IPS DF 4.7 (cell line): ENCODE results near the gene RAC2.

ENCODE experiments used
- DNase-seq: peaks from one replicate; pipeline ENCODE4 v3.0.0-alpha.2; 2013; ENCODE audit warnings: low spot score; ENCODE audit errors: extremely low read depth

Gene RAC2

DNA sequence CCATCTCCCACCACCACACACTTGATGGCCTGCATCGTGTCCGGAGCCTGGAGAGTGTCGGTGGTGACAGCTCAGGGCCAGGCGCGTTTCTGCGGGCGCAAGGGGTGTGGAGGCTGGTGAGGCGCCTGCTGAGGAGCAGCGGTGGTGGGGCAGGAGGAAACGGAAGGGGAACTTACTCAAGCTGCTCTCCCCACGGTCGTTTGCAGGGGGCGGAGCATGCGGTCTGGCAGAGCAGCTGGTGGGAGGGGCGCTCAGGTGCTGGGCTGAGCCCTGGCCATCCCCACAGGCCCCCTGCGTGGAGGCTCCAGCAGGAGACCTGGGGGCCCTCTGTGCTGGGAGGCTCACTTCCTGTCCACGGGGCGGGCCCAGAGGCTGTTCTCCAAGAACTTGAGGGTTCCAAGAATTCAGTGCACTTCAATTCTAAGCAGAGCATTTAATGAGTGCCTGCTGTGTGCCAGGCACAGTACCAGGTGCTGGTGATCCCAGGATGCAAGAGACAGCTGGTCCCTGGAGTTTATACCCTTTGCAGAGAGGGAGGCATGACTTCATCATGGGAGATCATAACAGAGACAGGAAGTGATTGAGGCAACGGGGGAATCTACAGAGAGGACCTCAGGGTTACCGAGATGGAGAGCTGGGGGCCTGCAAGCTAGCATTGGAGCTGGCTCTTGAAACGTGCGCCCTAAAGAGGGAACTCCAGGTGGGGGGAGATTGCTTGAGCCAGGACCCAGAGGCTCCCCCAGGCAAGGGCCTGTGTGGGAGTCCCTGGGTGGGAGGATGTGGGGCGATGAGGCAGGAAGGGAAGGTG, at the start of gene RAC2:
Gene RAC2 (minus strand): TSS at position 156 of the 808 bp plus-strand sequence. CDS start 121 bp downstream, at position 35.
- DNase-seq = no peak

DNA sequence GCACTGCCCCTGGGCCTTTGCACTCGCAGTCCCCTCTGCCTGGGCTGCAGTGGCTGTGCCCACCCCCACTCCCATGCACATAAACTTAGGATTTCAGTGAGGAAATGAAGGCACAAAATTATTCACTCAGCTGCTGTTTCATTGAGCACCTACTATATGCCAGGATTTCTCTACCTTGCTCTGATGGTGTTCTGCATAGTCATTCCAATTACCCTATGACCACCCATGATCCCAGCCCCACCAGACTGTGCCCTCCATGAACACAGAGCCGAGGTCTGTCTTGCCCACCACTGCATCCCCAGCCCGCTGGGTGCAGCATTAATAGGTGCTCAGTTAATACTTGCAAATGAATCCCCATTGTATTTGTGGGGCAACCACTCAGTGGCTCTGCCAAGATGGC, 49.1 kb upstream of the RAC2 start:
- DNase-seq = no peak

DNA sequence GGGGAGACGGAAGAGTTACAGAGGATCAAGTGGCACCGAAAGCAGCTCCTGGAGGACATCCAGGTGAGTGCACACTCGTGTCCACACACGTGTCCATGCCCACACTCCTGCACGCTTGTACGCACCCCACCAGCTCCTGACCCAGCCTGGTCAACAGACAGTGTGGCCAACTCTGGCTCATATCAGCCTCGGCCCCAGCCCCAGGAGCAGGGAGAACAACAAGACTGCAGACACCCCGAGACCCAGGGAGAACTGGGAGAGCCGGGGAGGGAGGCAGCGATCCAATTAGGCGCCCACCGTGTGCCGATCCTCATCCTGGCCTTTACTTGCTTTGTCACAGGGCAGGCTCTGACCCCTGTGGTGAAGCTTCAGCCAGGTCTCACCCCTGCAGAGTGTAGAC, 48.6 kb upstream of the RAC2 start:
- no peak for DNase-seq

DNA sequence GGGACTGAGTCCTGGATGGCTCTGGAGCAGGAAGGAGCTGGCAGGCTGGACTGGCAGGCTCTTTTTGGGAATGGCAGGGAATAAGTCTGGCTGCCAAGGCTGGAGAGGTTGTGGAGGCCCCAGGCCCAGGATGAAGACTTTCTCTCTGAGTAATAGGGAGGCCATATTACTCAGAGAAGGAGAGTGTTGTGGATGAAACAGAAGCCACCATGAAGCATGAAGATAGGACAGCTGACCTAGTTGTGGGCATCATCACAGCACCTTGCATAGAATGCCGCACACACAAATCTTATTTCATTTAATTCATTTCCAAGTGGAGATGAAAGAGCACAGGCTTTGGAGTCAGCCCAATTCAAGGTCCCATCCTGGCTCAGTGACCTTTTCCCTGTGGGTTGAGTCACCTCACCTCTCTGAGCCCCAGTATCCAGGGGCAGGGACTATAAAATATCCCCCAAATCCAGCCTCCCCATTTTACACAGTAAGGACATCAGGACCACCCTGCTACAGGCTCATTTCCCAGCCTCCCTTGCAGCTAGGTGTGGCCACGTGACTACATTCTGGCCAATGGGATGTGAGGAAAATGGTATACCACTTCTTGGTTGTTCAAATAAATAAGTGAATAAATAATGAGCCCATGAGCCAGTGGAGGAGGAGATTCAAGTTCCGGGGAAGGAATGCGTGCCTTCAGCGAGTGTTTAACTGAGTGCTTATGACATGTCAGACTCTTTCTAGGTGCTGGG, 47.7 kb upstream of the RAC2 start:
- DNase-seq = no peak

DNA sequence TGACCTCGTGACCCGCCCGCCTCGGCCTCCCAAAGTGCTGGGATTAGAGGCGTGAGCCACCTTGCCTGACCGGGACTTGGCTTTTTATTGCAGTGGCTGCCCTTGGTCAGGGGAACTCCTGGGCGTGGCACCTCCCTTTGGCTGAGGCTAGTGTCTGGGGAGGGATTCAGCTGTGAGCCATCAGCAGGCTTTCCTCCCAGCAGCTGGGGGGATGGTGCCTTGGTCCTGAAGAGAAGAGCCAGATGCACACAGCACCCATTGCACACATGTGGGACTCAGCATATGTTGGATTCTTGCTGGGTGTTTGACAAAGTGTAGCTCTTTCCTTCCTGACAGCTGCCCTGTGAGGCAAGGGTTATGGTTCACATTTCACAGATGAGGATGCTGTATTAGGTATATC, 46.7 kb upstream of the RAC2 start:
- DNase-seq = no peak

DNA sequence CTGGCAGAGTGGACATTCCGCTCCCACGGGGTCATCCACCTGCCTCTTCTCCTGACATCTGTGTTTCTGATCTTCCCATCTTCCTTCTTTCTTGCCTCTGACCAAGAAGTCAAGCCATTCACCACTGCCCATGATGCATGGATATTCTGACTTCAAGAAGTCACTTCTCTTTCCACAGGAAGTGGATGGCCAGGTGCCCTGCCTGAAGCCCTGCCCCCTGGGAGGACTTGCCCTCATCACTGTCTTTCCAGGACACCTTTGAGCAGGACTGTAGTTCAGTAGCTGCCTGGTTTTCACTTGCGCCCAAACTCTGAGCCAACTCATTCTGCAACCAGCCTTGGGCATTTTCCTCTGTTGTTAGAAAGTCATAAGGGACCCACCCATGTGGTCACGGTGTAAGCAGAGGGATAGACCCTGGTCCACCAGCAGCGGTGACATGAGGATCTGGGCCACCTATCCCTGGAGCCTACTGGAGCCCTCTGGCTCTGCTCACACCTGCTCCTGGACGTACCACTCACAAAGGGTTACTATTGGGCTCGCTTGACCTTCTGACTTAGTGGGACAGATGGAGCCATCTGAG, 45.2 kb upstream of the RAC2 start:
- no peak for DNase-seq

- no peak for DNase-seq
Measured at GRCh38 chr22:37288521-37288920, 44.5 kb upstream of the RAC2 start.

DNA sequence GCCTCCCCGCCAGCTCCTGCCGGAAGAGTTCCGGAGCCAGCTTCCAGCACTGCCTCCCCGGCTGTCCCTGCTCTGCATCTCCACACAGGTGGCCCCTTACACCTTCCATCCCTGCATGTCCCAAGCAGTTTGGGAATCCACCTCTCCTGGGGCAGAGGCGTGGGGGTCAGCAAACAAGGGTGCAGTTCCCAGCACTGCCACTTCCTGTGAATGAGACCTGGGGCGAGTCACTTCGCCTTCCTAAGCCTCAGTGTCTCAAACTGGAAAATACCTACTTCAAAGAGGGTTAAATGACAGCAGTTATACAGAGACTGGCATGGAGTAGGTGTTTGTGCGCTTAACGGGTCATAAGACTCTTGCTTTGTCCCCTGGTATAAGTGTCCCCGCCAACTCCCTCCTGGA, 43.5 kb upstream of the RAC2 start:
- no peak for DNase-seq

- no peak for DNase-seq
Measured at GRCh38 chr22:37285937-37286336, 41.9 kb upstream of the RAC2 start.

- DNase-seq = no peak
Measured at GRCh38 chr22:37284805-37285355, 40.8 kb upstream of the RAC2 start.

GRCh38 chr22:37284126-37284804, 40.2 kb upstream of the RAC2 start:
- no peak for DNase-seq

DNA sequence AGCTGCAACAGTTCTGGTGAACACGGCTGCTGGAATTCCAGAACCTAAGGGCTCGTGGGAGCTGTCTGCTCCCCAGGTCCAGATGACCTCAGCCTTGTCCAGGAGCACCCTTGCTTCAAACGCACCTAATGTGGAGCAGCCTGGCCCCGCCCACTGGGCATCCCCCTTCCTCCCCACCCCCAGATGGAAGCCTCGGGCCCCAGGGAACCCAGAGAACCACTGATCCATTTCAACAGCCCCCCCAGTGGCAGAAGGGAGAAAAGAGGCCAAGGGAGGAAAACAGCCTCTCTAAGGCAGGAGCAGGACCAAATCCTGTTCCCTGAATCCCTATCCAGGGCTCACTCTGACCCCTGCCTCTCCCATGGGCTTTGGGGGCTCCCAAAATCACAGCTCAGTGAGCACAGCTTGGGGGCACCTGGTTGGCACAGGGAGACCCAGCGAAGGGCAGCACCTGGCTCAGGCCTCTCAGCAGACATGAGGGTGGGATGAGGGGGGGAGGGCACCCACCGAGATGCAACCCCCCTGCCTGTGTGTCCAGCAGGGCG, 39.4 kb upstream of the RAC2 start:
- no peak for DNase-seq

- no peak for DNase-seq
Measured at GRCh38 chr22:37282385-37282677, 38.3 kb upstream of the RAC2 start, which contains the start of gene CYTH4. Gene CYTH4 (plus strand): TSS chr22:37282508. CDS start chr22:37282570, 62 bp downstream.

DNA sequence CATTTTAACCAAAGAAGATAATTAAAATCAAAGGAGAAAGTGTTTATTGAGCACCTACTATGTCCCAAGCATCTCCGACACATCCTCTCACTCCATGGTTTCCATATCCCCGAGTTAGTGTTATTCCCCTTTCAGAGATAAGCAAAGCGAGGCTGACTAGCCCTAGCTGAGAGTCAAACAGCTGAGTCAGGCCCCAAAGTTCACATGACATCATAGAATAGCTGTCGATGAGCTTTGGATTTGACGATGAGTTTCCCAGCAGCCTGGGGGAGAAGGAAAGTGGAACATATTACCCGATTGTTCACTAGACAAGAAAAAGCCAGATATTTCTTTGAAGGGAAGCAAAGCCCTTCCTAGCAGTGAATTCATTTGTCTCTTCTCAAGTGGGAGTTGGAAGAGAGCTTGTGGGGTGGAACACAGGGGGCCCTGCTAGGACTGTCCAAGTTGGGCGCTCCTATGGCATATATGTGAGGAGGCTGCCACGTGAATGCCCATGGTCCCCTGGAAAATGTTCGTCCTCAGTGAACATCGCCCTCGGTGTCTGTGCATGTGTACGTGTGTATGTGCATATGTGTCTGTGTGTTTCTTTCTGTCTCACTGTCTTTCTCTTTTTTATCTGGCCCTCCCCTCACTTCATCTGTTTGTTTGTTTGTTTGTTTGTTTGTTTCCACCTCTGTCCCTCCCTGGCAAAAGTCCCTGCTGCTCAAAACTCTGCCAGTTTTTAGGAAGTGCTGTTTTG, 37.7 kb upstream of the RAC2 start:
- no peak for DNase-seq

GRCh38 chr22:37281195-37281594, 37.1 kb upstream of the RAC2 start:
- DNase-seq = no peak

- no peak for DNase-seq
Measured at GRCh38 chr22:37280718-37281117, 36.6 kb upstream of the RAC2 start.

DNA sequence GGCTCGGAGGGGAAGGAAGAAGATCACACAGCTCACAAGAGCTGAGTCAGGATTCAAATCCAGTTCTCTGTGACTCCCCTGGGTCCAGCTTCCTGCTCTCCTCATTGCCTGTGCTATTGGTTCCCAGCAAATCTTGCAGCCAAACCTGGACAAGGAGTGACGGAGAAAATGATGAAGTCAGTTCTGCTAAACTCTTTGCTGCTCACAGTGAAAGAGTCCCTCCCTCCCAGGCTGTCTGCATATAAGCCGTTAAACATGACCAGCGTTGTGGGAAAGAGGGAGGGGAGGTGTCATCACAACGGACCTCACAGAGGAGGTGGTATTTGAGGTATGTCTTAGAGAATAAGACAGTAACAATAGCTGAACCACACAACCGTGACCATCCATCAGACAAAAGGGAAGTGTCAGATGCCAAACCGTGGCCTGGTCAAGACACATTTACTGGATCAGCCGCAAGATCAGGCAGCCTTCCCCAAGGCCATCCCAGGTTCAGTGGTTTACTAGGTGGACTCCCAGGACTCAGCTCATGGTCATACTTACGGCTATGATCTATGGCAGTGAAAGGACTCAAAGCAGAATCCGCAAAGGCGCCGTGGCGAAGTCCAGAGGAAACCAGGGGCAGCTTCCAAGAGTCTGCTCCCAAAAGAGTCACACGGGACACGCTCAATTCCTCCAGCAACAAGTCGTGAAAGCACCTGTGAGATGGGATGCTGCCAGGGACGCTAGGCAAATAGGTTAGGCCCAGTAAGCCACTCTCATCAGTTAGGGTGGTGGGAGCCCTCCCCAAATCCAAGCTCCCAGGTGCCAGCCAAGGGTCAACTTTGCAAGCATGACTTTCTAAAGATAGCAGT, 35.5 kb upstream of the RAC2 start:
- no peak for DNase-seq

DNA sequence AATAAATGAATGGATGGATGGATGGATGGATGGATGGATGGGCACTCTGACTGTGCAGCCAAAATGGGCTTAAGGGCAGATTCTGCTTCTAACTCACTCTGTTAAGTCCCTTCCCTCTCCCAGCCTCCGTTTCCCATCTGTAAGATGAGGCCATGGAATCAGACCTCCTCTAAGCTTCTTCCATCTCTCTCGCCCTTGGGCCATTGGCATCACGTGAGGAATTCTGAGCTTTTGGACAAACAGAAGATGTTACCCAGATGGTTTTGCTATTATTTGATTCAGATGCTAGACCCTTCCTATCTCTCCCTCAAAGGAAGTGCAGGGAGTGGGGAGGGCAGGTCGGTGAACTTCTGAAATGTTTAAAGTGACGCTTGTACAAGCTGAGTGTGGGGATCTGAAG, 34.2 kb upstream of the RAC2 start:
- no peak for DNase-seq

- DNase-seq = no peak
Measured at GRCh38 chr22:37277384-37277783, 33.3 kb upstream of the RAC2 start.

- DNase-seq = no peak
Measured at GRCh38 chr22:37276776-37277175, 32.7 kb upstream of the RAC2 start.
